Measurements from ENCODE around the gene CCDC106.

Gene CCDC106

DNA sequence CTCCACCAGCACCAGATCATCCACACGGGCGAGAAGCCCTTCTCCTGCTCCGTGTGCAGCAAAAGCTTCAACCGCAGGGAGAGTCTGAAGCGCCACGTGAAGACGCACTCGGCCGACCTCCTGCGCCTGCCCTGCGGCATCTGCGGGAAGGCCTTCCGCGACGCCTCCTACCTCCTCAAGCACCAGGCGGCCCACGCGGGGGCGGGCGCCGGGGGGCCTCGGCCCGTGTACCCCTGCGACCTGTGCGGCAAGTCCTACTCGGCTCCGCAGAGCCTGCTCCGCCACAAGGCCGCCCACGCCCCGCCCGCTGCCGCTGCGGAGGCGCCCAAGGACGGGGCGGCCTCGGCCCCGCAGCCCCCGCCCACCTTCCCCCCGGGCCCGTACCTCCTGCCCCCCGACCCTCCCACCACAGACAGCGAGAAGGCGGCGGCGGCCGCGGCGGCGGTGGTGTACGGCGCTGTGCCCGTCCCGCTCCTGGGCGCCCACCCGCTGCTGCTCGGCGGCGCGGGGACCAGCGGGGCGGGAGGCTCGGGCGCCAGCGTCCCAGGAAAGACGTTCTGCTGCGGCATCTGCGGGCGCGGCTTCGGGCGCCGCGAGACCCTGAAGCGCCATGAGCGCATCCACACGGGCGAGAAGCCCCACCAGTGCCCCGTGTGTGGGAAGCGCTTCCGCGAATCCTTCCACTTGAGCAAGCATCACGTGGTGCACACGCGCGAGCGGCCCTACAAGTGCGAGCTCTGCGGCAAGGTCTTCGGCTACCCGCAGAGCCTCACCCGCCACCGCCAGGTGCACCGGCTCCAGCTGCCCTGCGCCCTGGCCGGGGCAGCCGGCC, 33.1 kb upstream of the CCDC106 start:
- DNase-seq (ENCODE audit: low read depth), result no peak

DNA sequence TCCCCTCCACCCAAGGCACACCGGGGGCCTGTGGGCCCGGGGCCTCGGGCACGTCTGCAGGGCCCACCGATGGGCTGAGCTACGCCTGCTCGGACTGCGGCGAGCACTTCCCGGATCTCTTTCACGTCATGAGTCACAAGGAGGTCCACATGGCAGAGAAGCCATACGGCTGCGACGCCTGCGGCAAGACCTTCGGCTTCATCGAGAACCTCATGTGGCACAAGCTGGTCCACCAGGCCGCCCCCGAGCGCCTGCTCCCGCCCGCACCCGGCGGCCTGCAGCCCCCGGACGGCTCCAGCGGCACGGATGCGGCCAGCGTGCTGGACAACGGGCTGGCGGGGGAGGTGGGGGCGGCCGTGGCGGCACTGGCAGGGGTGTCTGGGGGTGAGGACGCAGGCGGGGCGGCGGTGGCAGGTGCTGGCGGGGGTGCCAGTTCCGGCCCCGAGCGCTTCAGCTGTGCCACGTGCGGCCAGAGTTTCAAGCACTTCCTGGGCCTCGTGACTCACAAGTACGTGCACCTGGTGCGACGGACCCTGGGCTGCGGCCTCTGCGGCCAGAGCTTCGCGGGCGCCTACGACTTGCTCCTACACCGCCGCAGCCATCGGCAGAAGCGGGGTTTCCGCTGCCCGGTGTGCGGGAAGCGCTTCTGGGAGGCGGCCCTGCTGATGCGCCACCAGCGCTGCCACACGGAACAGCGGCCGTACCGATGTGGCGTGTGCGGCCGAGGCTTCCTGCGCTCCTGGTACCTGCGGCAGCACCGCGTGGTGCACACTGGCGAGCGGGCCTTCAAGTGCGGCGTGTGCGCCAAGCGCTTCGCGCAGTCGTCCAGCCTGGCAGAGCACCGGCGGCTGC, 32.2 kb upstream of the CCDC106 start:
- no peak for DNase-seq (ENCODE audit: low read depth)

DNA sequence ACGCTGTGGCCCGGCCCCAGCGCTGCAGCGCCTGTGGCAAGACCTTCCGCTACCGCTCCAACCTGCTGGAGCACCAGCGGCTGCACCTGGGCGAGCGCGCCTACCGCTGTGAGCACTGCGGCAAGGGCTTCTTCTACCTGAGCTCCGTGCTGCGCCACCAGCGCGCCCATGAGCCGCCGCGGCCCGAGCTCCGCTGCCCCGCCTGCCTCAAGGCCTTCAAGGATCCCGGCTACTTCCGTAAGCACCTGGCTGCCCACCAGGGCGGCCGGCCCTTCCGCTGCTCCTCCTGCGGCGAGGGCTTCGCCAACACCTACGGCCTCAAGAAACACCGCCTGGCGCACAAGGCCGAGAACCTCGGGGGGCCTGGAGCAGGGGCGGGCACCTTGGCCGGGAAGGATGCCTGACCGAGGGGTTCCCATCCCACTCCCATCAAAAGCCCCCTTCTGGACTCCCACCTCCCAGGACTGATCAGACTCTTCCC, 31.6 kb upstream of the CCDC106 start:
- no peak for DNase-seq (ENCODE audit: low read depth)

DNA sequence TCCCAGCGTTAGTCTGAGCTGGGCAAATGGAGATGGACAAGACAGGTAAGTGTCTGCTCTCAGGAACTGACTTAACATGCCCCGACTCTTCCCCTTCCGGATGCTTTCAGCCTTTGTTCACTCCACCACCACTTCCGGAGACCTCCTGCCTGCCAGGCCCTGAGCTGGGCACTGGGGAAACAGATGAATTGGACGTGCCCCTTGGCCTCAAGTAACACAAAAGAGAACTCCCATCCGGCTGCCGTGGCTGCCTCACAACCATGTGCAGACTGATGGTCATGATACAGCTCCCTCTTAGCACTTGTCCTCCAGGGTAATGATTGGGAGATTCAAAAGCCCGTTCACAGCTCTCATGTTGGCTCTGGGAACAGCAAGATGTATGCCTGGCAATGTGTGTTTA, 30.6 kb upstream of the CCDC106 start:
- no peak for DNase-seq (ENCODE audit: low read depth)

DNA sequence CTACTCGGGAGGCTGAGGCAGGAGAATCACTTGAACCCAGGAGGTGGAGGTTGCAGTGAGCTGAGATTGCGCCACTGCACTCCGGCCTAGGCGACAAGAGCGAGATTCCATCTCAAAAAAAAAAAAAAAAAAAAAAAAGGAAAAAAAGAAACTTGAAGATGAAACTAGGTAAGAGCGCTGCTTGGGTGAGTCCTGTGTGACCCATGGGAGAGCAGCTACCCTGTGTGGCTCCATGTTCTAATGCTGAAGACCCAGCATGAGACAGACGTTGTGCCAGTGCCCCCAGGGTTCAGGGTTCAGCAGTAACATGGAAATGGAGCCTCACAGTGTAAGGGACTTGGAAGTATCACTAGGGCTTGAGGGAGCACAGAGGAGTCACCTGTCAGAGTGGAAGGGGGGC, 29.6 kb upstream of the CCDC106 start:
- no peak for DNase-seq (ENCODE audit: low read depth)

DNA sequence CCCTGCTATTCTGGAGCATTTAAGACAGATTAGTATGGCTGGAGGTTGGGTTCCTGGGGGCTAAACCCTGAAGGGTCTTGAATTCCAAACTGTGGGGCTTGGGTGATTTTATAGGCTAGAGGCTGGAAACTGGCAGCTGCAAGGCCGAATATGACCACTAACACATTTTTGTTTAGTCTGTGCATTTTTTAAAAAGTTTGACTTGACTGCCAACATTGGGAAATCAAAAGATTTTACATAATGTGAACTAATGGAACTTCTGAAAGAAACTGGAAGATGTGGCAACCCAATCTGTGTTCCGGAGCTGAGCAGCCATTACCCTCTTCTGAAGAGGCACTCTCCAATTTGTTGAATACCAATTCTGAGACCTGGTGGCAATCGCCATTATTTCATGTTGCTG, 28.7 kb upstream of the CCDC106 start:
- DNase-seq (ENCODE audit: low read depth), result no peak

DNA sequence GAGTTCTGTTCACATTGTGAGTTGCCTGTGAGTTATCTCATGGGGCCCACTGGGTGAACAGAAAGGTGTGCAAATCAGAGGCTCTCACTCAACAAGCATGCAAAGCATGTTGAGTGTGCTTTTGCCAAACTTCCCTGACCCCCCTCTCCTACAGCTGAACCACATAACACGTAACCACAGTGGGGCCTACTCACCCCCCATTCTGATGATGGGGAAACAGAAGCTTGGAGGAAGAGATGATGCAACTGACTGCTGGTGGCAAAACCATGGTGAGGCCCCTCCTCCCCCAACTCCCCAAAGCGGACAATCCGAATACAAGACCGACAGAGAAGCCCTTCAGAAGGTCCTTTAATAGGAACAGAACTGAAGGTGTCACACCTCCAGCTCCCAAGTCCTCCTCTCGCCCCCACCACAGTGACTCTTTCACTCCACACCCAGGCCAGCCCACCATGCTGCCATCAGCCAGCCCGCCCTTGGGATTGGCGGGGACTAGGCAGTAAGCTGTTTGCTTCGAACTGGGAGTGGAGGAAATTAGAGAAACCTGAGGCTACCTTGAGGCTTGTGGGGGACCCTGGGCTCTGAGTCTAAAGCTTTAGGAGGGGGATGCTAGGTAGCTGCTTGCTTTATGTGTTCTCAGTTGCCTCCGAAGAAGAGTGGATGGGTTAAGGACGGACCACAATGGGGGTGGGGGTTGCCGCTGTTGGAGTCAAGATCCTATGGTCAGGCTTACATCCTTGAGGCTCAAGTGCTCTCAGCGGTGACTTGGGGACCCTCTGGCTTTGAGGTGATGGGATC, 27.4 kb upstream of the CCDC106 start:
- DNase-seq (ENCODE audit: low read depth), result no peak

DNA sequence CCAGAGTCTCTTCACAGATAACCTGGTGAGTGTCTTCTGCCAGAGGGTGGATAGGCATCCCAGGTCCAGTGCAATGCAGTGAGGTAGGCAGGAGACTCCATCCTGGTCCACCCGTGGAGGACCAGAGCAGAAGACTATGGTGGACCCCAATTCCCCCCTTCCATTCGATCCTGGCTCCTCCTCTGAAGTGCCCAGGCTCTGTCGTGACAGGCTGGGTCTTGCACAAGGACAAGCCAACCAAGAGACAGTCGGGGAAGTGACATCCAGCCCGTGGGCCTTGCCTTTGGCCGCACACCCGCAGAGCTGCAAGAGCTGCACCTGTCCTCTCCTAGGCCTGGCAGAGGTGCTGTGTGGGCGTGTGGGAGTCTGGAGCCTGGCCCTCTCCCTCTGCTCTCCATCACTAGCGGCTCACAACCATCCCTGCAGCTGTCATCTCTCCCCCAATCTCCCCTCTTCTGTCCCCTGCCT, 26.8 kb upstream of the CCDC106 start:
- DNase-seq (ENCODE audit: low read depth), result no peak

DNA sequence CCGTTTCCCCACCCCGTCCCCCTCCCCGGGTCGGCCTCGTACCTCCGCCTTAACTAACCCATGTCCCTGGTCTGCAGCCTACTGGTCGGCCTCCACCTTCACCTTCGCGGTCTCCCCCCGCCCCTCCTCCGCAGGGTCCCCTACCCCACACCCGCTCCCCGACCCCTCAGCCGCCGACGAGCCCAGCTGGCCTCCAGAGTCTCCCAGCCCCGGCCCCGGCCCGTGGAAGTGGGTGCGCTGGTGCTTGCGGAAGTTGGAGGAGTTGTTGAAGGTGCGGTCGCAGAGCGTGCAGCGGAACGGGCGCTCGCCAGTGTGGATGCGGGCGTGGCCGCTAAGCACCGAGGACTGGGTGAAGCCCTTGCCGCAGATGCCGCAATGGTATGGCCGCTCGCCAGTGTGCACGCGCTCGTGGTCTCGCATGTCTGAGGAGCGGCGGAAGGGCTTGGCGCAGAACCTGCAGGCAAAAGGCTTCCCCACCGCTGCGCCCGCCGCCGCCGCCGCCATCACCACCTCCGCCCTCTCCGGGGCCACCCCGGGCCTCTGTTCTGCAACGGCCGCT, 26.3 kb upstream of the CCDC106 start:
- no peak for DNase-seq (ENCODE audit: low read depth)

DNA sequence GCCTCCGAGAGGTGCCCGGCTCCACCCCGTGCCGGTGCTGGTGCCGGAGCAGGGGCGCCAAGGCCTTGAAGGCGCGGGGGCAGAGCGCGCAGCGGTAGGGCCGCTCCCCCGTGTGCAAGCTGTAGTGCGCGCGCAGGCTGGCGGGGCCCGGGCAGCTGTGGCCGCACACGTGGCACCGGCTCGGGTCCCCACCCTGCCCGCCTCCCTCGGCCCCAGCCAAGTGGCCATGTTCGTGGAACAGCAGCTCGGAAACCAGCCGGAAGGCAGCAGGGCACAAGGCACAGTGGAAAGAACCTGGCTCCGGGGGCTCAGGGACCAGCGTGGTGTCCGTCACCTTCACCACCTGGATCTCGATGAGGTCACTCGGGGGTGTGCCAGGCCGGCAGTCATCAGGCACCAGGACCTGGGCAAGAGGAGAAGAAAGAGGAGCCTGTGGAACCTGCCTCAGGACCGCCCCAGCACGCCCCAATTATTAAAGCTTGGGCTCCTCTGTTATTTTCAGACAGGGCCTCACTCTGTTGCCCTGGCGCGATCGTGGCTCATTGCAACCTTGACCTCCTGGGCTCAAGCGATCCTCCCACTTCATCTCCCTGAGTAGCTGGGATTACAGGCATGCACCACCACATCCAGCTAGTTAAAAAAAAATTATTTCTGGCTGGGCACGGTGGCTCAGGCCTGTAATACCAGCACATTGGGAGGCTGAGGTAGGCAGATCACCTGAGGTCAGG, 25.6 kb upstream of the CCDC106 start:
- no peak for DNase-seq (ENCODE audit: low read depth)

DNA sequence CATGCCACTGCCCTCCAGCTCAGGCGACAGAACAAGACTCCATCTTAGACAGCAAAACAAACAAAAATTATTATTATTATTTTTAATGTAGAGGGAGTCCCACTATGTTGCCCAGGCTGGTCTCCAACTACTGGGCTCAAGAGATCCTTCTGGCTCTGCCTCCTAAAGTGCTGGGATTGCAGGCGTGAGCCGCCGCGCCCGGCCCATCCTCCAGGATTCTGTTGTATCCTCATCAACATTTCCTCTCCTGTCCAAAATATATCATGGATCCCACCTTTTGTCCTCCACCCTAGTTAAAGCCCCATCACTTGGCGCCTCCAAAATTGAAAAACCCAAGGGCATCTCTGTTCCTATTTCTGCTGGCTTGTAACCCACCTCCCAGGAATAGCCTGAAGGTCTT, 24.9 kb upstream of the CCDC106 start:
- no peak for DNase-seq (ENCODE audit: low read depth)

DNA sequence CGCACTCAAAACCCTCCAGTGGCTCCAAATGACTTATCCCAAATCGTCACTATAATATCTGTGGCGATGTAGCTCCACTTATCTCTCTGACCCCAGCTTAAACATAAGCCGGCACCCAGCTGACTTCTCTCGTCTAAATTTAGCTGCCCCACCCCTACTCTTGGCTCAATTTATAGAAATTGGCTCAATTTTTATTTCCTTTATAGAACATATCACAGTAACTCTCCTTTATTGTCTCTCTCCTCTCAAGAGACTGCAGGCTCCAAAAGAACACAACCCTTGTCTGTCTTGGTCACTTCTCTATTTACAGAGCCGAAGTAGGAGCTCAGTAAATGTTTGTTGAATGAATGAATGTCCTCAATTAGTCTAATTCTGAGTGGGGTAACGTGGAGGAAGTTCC, 24.5 kb upstream of the CCDC106 start:
- no peak for DNase-seq (ENCODE audit: low read depth)

DNA sequence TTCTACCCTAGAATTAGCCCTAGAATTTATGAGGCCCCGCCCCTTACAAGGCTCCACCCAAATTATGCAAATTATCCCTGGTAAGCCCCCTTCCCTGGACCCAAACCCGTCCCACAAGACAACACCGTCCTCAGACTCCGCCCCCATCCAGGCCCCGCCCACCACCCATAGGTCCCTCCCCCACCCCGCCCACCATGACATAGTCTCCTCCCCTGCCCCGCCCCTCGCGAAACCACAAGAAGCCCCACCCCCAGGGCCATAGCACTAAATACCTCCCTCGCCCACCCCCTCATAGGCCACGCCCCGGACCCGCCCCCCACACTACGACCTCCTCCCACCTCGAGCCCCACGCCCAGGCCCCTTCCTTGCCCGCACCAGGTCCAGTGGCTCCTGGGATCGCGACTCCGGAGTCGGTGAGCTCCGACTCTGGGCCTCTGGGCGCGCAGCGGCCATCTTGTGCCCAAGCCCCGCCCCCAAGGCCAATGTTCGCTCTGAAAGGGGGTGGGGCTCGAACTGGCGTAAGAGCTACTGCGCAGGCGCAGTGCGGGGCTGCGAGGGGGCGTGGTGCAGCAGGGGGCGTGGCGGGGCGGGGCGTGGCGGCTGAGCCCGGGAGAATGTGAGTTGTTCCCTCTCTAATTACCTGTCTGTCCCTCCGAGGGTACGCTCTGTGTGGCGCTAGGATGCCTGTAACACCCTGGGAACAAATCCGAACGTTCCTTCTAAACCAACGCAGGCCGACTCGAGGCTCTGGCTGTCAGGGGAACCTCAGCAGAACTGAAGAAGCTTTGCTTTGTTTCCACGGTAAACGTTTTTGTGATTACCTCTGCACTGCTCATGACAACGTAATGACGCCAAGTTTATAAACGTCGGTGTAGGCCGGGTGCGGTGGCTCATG, 23.7 kb upstream of the CCDC106 start, which contains the start of gene ZNF784:
Gene ZNF784, minus strand, starts transcription at position 458 of the 895 bp plus-strand sequence. Its CDS starts 5 bp downstream, at position 453.
- DNase-seq (ENCODE audit: low read depth), result peak; percentile 88

DNA sequence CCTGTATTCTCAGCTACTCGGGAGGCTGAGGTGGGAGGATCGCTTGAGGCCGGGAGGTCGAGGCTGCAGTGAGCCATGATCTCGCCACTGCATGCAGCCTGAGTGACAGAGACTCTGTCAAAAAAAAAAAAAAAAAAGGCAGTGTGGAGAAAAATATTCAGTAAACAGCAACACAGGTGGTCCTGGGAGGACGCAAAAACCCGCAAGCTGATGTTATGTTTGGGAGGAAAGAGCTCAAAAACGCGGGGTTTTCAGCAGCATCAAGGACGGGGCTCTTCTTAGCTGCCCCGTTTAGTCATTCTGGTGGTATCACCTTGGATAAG, 23.0 kb upstream of the CCDC106 start:
- DNase-seq (ENCODE audit: low read depth), result no peak

DNA sequence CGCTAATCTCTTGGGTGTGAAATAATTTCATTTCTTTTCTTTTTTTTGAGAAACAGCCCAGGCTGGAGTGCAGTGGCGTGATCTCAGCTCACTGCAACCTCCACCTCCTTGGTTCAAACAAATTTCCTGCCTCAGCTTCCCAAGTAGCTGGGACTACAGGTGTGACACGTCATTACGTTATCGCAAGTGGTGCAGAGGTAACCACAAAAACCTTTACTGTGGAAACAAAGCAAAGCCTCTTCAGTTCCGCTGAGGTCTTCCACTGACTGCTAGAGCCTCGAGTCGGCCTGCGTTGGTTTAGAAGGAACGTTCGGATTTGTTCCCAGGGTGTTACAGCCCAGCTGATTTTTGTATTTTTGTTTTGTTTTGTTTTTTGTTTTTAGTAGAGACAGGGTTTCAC, 21.7 kb upstream of the CCDC106 start:
- peak; percentile 33 for DNase-seq (ENCODE audit: low read depth)

DNA sequence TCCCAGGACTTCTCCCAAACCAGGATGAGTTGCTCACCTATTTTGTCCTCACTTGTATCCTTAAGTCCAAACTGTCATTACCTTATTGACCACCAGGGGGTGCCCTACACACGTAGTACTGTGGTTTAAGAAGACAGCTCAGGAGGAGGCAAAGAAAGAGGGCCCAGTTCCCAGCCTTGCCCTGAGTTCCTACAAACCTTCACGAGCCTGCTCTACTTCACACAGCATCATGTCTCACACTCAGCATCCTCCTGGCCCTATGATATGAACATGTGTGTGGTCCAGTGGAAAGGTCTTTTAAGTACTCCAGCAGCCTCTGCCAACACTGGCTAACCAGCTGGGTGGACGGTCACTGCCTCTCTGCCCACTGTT, 15.6 kb upstream of the CCDC106 start:
- peak; percentile 68 for DNase-seq (ENCODE audit: low read depth)

DNA sequence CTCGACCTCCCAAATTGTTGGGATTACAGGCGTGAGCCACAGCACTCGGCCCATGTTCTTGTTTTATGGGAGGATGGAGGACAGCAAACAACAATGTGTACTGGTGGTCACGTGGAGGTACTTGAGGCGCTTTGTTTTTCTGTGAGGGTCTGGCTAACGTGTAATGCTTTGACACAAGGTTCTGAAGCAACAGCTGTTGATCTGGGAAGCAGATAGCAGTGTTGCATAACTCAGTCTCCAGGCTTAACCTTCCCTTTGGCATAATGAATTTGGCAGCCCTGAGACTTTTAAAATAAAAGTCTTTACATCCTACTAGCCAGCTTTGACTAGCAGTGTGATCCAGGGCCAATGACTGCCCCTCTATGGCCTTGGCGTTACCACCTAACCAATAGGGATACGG, 14.2 kb upstream of the CCDC106 start:
- DNase-seq (ENCODE audit: low read depth), result no peak

DNA sequence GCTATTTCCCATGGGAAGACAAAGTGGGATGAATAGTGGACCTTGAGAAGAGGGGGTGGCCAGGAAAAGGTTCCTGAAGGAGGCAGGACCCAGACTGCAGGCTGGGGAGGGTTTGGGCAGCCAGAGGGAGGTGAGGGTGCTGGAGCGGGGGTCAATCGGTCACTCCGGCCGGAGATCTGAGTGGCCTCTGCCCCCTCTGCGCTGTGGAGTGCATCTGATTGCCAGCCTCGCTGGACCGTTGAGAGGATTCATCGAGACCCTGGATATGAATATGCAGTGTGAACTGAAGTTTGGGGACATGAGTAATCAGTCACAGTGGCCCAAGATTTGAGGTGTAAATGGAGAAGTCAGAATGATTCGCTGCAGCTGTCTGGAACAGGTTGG, 12.7 kb upstream of the CCDC106 start:
- DNase-seq (ENCODE audit: low read depth), result no peak

DNA sequence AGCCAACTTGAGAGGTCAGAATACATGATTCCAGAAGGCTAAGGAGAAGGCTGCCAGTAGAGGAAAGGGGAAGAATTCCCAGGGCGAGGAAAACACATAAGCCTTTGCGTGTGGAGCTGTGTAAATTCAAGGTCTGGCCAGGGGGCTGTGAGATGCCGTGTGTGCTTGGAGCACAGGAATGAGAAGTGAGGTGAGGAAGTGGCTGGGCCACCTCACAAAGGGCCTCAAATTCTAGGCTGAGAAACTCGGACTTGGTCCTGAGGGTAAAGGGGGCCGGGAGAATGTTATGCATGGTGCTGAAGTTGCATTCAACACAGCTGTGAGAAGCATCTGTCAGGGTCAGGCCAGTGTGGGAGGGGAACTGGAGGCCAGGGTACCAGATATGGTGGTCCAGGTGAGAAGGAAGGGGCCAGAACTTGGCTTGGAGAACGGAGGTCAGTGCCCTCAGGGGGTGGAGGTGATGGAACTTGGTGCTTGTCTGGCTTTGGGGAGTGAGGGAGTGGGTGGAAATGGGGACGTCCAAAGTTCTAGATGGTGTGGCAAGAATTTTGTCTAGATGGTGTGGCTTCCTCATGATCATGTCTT, 12.1 kb upstream of the CCDC106 start:
- no peak for DNase-seq (ENCODE audit: low read depth)

DNA sequence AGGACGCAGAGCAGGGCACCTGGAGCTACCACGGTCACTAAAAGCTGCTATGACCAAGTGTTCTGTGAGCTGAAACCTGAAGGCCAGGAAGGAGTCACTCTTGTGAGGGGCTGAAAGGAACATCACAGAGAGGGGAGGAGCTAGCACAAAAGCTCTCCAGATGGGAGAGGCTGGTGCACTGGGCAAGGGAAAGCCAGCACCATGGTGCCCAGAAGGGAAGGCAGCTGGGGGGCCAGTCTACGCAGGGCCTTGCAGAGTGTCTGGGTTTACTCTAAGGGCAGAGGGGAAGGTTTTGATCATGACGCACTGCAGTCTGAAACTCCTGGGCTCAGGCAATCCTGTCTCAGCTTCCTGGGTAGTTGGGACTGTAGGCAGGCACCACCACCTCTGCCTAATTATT, 11.3 kb upstream of the CCDC106 start:
- no peak for DNase-seq (ENCODE audit: low read depth)
